Ammon's horn (tissue), 1 donor: ENCODE measurements around the gene MTCL1.

Source experiments
- DNase-seq: peaks from one replicate; pipeline ENCODE4 v3.0.0-alpha.2; 2016; ENCODE audit warnings: low spot score

Gene MTCL1

GRCh38 chr18:8713691-8714090 is 8.3 kb downstream of the MTCL1 start:
- no peak for DNase-seq

GRCh38 chr18:8715599-8715998 is 10.2 kb downstream of the MTCL1 start:
- DNase-seq: no peak

GRCh38 chr18:8717011-8717770 is 11.8 kb downstream of the MTCL1 start:
- no peak for DNase-seq

GRCh38 chr18:8718401-8718913 is 13.1 kb downstream of the MTCL1 start:
- no peak for DNase-seq

GRCh38 chr18:8719192-8719591 is 13.8 kb downstream of the MTCL1 start:
- DNase-seq: no peak

- no peak for DNase-seq
These were observed 14.8 kb downstream of the MTCL1 start for GRCh38 chr18:8720141-8720540.

- DNase-seq: no peak
These were observed 15.8 kb downstream of the MTCL1 start for GRCh38 chr18:8721094-8721669.

- DNase-seq: no peak
These were observed 16.4 kb downstream of the MTCL1 start for GRCh38 chr18:8721716-8722115.

GRCh38 chr18:8722946-8723820 is 17.8 kb downstream of the MTCL1 start:
- DNase-seq: no peak

- no peak for DNase-seq
These were observed 19.1 kb downstream of the MTCL1 start for GRCh38 chr18:8724452-8724851.

- no peak for DNase-seq
These were observed 20.9 kb downstream of the MTCL1 start for GRCh38 chr18:8726281-8726680.

- DNase-seq: no peak
These were observed 21.8 kb downstream of the MTCL1 start for GRCh38 chr18:8726963-8727705.

- DNase-seq: peak; percentile 34
These were observed 24.9 kb downstream of the MTCL1 start for GRCh38 chr18:8730080-8730827.

- no peak for DNase-seq
These were observed 27.3 kb downstream of the MTCL1 start for GRCh38 chr18:8732442-8733360.

- DNase-seq: no peak
These were observed 29.1 kb downstream of the MTCL1 start for GRCh38 chr18:8734496-8734895.

- DNase-seq: no peak
These were observed 29.9 kb downstream of the MTCL1 start for GRCh38 chr18:8735274-8735673.

- no peak for DNase-seq
These were observed 35.8 kb downstream of the MTCL1 start for GRCh38 chr18:8741117-8741516.

- no peak for DNase-seq
These were observed 36.2 kb downstream of the MTCL1 start for GRCh38 chr18:8741532-8741931.

GRCh38 chr18:8742387-8743361 is 37.3 kb downstream of the MTCL1 start:
- DNase-seq: no peak
